MM.1S (cell line): ENCODE measurements around the gene ENTREP1.

ENCODE experiments used
- CTCF ChIP-seq: fragments of 300-600 bp; sonication (generic); IDR thresholded peaks from 2 replicates; pipeline ENCODE4 v1.5.1; 2016; ENCODE audit warnings: antibody characterized with exemption, low read length, mixed read lengths
- EZH2 ChIP-seq: fragments of 300-600 bp; sonication (generic); optimal IDR thresholded peaks from 2 replicates; pipeline ENCODE3; 2017; ENCODE audit warnings: low read depth, mild to moderate bottlenecking, antibody characterized with exemption, low read length, mixed read lengths
- EZH2phosphoT487 ChIP-seq: fragments of 300-600 bp; sonication (generic); IDR thresholded peaks from 2 replicates; pipeline ENCODE4 v1.6.1; 2018; ENCODE audit warnings: antibody characterized with exemption, low read length

DNA sequence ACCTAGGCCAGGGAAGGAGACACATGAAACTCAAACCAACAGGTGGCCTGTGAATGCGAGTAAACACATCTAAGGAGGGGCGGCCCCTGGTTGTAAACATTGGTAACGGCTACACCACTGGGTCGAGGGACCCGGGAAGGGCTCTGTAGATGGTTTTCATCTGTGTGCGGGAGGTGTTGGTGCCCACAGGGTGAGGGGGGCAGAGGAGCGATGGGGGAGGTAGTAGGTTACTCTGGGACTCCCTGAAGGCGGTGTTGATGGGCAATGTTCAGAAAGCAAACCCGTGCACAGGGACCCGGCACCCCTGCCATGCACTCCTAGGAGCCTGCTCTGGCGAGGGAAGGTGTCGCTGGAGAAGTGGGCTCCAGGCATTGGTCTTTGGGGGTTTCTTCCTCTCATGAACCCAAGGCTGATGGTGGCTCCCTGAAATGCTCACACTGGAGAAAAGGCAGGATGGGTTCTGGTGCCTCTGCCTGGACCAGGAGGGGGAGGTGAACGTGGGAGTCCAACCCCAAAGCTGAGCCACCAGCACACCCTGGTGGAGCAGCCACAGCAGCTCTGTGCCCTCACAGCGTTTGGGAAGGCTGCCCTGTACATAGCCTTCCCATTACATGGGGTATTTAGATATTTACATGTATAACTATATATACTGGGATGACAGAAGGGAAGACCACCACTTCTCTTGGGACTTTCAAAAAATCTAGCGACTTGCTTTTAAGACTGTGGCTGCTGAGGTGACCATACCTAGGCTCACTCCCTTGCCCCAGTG, 103.2 kb downstream of the ENTREP1 start:
- no peak for TF ChIP-seq EZH2
- no peak for TF ChIP-seq CTCF
- TF ChIP-seq EZH2phosphoT487: no peak
